GM18520 (cell line): ENCODE results near the gene KLHL29.
"Not testable (repeated sequence)": the region's sequence is repeated elsewhere in the genome, so short reads cannot be mapped to it uniquely, and the experiment has no call there.

ENCODE experiments used
- ATAC-seq: cut with Tn5 transposase; IDR thresholded peaks from one replicate; pipeline ENCODE4 v1.9.1; 2021; ENCODE audit not compliant: unreplicated experiment

Gene KLHL29

DNA sequence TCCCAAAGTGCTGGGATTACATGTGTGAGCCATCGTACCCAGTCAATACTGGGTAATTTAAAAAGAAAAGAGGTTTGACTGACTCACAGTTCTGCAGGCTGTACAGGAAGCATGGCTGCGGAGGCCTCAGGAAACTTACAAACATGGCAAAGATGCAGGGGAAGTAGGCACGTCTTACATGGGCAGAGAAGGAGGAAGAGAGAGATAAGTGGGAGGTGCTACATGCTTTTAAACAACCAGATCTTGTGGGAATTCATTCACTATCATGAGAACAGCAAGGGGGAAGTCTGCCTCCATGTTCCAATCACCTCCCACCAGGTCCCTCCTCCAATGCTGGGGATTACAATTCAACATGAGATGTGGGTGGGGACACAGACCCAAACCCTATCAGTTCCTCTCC, 349.4 kb downstream of the KLHL29 start:
- ATAC-seq, result no peak

DNA sequence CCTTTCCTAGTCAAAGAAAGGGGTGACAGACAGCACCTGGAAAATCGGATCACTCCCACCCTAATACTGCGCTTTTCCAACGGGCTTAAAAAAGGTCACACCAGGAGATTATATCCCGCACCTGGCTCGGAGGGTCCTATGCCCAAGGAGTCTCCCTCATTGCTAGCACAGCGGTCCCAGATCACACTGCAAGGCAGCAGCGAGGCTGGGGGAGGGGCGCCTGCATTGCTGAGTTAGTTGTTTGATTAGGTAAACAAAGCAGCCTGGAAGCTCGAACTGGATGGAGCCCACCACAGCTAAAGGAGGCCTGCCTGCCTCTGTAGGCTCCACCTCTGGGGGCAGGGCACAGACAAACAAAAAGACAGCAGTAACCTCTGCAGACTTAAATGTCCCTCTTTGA, 351.8 kb downstream of the KLHL29 start:
- ATAC-seq, result not testable (repeated sequence)

DNA sequence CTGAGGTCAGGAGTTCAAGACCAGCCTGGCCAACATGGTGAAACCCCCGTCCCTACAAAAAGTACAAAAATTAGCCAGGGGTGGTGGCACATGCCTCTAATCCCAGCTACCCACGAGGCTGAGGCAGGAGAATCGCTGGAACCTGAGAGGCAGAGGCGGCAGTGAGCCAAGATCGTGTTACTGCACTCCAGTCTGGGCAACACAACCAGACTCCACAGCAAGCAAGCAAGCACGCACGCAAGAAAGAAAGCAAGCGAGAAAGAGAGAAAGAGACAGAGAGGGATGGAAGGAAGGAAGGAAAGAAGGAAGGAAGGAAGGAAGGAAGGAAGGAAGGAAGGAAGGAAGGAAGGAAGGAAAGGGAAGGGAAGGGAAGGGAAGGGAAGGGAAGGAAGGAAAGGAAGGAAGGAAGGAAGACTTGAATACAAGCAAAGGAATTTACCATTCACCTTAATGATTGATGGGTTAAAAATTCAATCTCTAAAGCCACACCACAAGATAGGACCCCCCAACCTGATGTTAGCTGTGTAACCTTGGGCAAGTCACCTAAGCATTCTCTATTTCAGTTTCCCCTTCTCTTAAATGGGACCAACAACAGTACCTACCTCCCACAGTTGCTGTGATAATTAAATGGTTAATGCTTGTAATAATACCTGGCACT, 360.2 kb downstream of the KLHL29 start:
- ATAC-seq, result no peak

DNA sequence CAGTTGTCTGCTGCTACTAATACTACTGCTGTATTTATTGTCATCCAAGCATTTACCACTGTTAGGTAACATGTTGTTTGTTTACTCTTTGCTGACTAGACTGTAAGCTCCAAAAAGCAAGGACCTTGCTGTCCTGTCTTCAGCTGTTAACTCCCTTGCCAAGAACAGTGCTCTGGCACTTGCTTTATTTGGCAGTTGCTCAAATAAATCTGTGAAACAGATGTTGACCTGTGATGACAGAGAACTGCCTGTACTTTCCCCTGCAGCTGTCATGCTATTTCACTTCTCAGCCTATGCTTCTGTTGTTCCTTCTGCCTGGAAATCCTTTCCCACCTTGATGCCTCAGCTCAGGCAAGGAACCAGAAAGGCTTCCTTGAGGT, 360.7 kb downstream of the KLHL29 start:
- peak; percentile 78 for ATAC-seq

DNA sequence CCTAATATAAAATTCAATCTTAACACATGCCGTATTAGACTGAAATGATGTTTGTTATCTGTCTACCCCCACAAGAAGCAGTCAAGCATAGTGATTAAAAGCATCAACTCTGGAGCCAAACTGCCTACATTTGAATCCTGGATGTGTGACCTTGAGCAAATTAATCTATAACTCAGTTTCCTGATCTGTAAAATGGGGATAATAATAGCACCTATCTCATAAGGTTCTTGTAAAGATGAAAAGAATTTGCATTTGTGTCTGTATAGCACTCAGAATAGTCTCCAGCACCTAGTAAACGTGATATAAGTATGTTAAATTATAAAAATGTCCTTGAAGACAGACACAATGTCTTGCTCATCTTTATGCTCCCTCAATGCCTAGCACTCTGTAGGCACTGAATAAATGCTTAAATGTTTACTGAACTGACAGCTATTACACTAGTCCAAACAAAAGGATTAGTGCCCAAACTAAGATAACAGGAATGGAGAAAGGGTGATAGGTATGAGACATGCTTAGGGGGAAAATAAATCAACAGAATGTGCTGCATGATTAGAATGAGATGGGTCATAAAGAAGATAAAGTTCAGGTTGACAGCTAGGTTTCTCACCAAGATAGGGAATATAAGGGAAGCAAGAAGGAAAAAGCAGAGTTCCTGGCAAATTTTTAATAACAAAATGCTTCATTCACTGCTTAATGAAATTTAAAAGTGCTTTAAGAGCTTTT, 361.3 kb downstream of the KLHL29 start:
- ATAC-seq, result peak; percentile 12

DNA sequence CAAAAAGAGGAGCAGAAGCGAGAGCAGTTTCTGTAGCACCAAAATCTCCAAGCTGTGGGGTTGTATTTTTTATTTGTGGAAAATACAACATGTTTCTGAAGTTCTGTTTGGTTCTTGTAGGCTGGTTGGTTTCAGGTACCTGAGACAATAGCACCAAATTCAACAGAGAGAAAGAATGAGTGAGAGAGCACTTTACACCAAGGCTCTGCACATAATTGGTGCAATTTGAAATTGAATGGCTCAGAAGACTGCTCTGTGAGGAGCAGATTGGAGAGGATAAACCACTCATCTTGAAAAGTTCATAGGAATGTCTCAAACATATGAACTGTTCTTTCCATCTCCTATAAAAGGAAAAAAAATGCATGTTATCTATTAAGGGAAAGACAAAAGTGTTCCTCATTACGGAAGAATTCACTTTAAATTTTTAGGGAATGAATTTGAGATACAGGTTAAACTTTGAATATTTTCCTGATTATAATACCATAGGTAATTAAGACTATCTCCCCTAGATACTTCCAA, 366.8 kb downstream of the KLHL29 start:
- no peak for ATAC-seq

DNA sequence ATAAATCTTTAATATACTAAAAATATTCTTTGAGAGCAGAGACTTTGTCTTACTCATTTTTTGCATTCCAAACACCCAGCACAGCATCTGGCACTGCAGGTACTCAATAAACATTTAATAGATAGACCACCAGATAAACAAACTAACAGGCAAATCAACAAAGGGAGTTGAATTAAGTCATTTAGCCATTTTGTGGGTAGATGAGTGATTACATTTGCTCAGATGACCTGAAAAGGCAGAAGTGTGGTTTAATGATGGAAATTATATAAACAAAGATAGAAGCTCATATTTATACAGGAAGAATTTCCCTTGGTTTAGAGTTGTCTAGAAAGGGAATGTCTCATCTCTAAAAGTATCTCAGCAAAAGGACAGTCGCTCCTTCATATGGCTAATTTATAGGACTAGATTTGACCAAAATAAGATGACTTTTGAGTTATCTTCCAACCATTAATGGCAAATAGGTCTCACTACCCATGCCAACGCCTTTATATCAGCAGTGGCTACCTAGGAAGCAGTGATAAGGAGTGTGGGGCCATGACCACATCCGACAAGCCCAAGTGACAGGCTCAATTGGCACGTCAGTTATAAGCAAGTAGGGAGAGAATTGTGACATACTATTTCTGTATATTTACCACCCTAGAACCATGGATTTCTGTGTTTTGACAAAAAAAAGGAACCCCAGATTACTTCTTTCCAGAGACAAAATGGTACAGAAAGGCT, 368.5 kb downstream of the KLHL29 start:
- ATAC-seq, result no peak

DNA sequence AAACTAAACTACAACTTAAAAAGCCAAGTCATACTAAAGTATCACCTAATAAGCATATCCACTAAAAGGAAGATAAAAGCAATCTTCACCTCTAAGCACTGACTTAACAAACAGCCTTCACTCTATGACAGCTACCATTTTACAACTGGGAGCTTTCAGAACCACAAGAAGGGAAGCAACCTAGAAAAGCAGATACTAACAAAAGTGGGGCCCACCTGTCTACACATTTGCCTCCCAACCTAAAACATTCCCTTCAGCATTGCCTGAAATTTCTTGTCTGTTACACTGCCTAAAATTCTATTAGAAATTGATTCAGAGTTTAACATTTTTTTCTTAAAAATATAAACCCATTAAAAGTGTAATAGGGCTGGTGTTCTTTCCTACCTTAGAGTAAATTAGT, 370.0 kb downstream of the KLHL29 start:
- ATAC-seq, result no peak

DNA sequence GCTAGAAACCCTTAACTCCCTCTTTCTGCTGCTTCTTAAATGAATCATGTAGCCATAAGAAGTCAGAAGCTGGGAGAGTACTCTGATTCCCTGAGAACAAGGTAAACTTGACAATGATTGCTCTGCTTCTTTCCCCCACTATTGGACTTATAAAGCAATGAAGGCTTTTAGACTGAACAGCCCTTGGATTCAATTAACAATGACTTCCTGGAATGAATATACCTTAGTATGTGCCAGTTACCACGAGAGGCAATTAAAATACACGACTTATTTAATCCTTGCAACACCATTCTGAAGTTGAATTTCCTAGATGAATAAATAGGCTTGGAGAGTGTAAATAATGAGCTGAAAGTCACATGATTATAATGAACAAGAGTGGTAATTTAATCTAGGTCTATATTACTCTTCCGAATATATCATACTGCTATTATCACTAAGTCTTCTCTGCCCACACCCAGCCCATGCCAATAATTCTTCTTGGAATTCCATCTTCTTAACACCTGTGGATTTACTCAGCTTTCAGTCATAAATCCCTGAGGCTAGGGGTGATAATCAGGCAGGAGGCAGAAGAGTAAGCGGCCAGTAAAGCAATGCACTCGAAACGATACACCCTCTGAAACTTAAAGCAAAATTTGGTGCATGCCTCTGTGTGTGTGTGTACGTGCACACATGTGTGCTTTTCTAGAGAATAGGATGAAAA, 371.8 kb downstream of the KLHL29 start:
- no peak for ATAC-seq

DNA sequence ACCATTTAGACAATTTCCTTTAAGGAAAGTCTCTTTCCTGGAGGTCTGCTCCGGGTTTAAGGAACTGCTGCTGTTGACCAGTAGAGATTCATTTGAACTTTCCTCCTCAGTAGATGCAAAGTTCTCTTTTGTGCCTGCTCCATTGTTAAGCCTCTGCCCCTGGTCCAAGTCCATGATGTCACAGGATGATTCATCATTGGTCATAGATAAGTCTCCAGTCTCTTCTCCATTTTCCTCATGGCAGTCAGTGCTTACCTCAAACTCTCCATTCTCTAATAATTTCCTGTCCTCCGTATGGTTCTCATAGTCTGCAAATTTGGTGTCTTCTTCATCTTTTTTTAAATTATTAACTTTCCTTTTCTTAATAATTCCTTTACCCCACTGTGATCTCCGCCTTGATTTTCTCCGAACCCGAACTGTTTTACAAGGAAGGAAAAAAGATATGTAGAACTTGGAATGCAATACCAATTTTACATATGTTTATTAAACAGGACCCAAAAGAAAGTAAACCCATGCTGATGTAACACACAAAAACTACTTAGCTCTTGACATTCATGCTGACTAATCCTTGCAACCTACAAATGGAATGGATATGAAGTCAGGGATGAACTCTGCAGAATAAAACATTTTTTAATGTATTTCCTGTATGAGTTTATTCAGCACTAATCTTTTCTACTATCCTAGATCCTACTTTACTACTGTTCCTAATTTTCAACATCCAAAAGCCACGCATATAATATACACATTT, 372.9 kb downstream of the KLHL29 start:
- no peak for ATAC-seq
